ENCODE data around the gene MYL12A. TPM values are rescaled to one million over a fixed set of nuclear protein-coding genes. Genes with fewer than 3 reads are reported as not detected.
A peak's percentile ranks its signal among the peaks of the same experiment; 100 is the strongest.

The MYL12A gene
- total and polyA plus RNA-seq, 2 of the 13 experiments (the other 11 are each of a cell fraction or from before 2014, with no cell fraction given), result 261 to 277 TPM

GRCh38 chr18:3261373-3262233 is 14.0 kb downstream of the MYL12A start, which contains the start of gene MYL12B (continued):
- no peak for TF ChIP-seq ZSCAN29 (CRISPR knock-in tag; conservative IDR thresholded peaks at IDR 0.05)
- TF ChIP-seq KMT2A (CRISPR knock-in tag; IDR thresholded peaks at IDR 0.05), result peak; percentile 89
- TF ChIP-seq ZNF142 (CRISPR knock-in tag; IDR thresholded peaks at IDR 0.05), result peak; percentile 83
- TF ChIP-seq TCF7L2 (IDR thresholded peaks at IDR 0.05; ENCODE audit: low read depth, low read length), result no peak
- 0 out of 2 replicates have a peak, but pooled peaks have one; percentile 67 for TF ChIP-seq JUN (CRISPR knock-in tag; IDR thresholded peaks at IDR 0.05)
- no peak for TF ChIP-seq KDM1A (CRISPR knock-in tag; IDR thresholded peaks at IDR 0.05)
- peak; percentile 90; the same call in 1 of the 2 replicates for TF ChIP-seq KDM2A (CRISPR knock-in tag; IDR thresholded peaks at IDR 0.05; ENCODE audit: borderline replicate concordance, low read depth)
- TF ChIP-seq, protein P1, sequence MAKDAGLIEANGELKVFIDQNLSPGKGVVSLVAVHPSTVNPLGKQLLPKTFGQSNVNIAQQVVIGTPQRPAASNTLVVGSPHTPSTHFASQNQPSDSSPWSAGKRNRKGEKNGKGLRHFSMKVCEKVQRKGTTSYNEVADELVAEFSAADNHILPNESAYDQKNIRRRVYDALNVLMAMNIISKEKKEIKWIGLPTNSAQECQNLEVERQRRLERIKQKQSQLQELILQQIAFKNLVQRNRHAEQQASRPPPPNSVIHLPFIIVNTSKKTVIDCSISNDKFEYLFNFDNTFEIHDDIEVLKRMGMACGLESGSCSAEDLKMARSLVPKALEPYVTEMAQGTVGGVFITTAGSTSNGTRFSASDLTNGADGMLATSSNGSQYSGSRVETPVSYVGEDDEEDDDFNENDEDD (CRISPR knock-in tag; IDR thresholded peaks at IDR 0.05; ENCODE audit: borderline replicate concordance), result no peak
- TF ChIP-seq ZNF780A (CRISPR knock-in tag; IDR thresholded peaks at IDR 0.05), result no peak
- TF ChIP-seq ZNF564 (CRISPR knock-in tag; IDR thresholded peaks at IDR 0.05), result no peak
- TF ChIP-seq ZMYM3 (CRISPR knock-in tag; IDR thresholded peaks at IDR 0.05), result no peak
- TF ChIP-seq TBX3 (IDR thresholded peaks at IDR 0.05; ENCODE audit: borderline replicate concordance), result peak; percentile 92
- no peak for TF ChIP-seq ZNF354B (CRISPR knock-in tag; IDR thresholded peaks at IDR 0.05)
- TF ChIP-seq UBTF (CRISPR knock-in tag; IDR thresholded peaks at IDR 0.05), result 0 out of 2 replicates have a peak, but pooled peaks have one; percentile 80
- peak; percentile 82; the same call in 1 of the 2 replicates for TF ChIP-seq ZNF605 (CRISPR knock-in tag; IDR thresholded peaks at IDR 0.05)
- TF ChIP-seq, protein P2, sequence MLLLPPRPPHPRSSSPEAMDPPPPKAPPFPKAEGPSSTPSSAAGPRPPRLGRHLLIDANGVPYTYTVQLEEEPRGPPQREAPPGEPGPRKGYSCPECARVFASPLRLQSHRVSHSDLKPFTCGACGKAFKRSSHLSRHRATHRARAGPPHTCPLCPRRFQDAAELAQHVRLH (CRISPR knock-in tag; IDR thresholded peaks at IDR 0.05; ENCODE audit: borderline replicate concordance, low read depth), result no peak
